ENCODE data around the gene KRTAP10-12. TPM values are rescaled to one million over a fixed set of nuclear protein-coding genes. Genes with fewer than 3 reads are reported as not detected.

Gene KRTAP10-12
- total and polyA plus RNA-seq, 2 of the 4 experiments (the other 2 are of a cell fraction), result not detected

- no peak overlapping the region for H2BK20ac ChIP-seq (ENCODE audit: low read depth, low read length)
- H2BK120ac ChIP-seq (ENCODE audit: low read depth, low read length), result no peak overlapping the region
- H3K18ac ChIP-seq (ENCODE audit: low read depth, low read length), result no peak overlapping the region
- H4K8ac ChIP-seq (ENCODE audit: low read depth in 2 of 2, low read length in 2 of 2), result no peak overlapping the region
- dilution Hi-C loops (cut with HindIII; ENCODE audit: low sequenced_read_pairs, unreplicated experiment) (no loop called here), intact Hi-C loops (cut with micrococcal nuclease) (no loop called here), in situ Hi-C loops (cut with MboI; ENCODE audit: low sequenced_read_pairs) (no loop called here)
- no peak overlapping the region for H2AFZ ChIP-seq (replicated peaks; ENCODE audit: low read length, poor library complexity)
- BruUV-seq (replicated peaks), result no TSS peak
- ChIA-PET CTCF (no interaction called here), POLR2A (ENCODE audit: unreplicated experiment) (no interaction called here)
- H3K4ac ChIP-seq (ENCODE audit: low read depth, low read length), result no peak overlapping the region
- no peak overlapping the region for H2AK5ac ChIP-seq (ENCODE audit: low read depth, low read length)
- H3K4me2 ChIP-seq (ENCODE audit: low read depth, low read length), result no peak overlapping the region
- no peak overlapping the region for H2BK5ac ChIP-seq (ENCODE audit: low read depth, low read length, poor library complexity, severe bottlenecking)
- TF ChIP-seq POLR2A (IDR thresholded peaks at IDR 0.05; ENCODE audit: low read depth, low read length), result no peak
- TF ChIP-seq CEBPB (IDR thresholded peaks at IDR 0.05; ENCODE audit: low read depth, low read length), result no peak
- TF ChIP-seq RFX5 (IDR thresholded peaks at IDR 0.05; ENCODE audit: low read depth, low read length), result no peak
- no peak for TF ChIP-seq SMC3 (IDR thresholded peaks at IDR 0.05; ENCODE audit: low read depth, low read length)
- no peak for TF ChIP-seq BHLHE40 (IDR thresholded peaks at IDR 0.05; ENCODE audit: low read depth, low read length)
- no peak for TF ChIP-seq USF2 (IDR thresholded peaks at IDR 0.05; ENCODE audit: low read depth, low read length)
- TF ChIP-seq RAD21 (IDR thresholded peaks at IDR 0.05; ENCODE audit: low read length), result no peak
- TF ChIP-seq RCOR1 (IDR thresholded peaks at IDR 0.05; ENCODE audit: insufficient replicate concordance, low read length), result no peak
- no peak for TF ChIP-seq FOS (IDR thresholded peaks at IDR 0.05; ENCODE audit: low read depth, low read length)
- no peak for TF ChIP-seq NFE2L2 (IDR thresholded peaks at IDR 0.05; ENCODE audit: low read depth, low read length)
- no peak for TF ChIP-seq MAFK (IDR thresholded peaks at IDR 0.05; ENCODE audit: low read depth, low read length)
- TF ChIP-seq CHD1 (IDR thresholded peaks at IDR 0.05; ENCODE audit: low read depth, low read length), result no peak
- TF ChIP-seq MAZ (IDR thresholded peaks at IDR 0.05; ENCODE audit: borderline replicate concordance, low read depth, low read length), result no peak
- no peak for TF ChIP-seq CTCF (conservative IDR thresholded peaks at IDR 0.05; ENCODE audit: low read depth, low read length)
- no peaks in the 10 kb centered on the region for H3K9me3 ChIP-seq (ENCODE audit: control insufficient read depth, insufficient read depth, low read length)
- no peaks in the 10 kb centered on the region for H3K4me1 ChIP-seq (ENCODE audit: control insufficient read depth, insufficient read depth, low read length)
- WGBS, 2 experiments (ENCODE audit: extremely low coverage in 2 of 2, insufficient read length in 1 of 2), result 86% methylated on average over 12 of the region's 23 CpGs; no CpG with 5 or more reads in 1 of the 2 experiments
- no peak overlapping the region for H3K56ac ChIP-seq (ENCODE audit: extremely low read depth, insufficient read depth, low read length)
- DNase-seq (no peak), ATAC-seq (ENCODE audit: low read depth) (no peak)
- H2AK9ac ChIP-seq (replicated peaks; ENCODE audit: low read depth, low read length, poor library complexity), result no peak overlapping the region
- no peaks in the 10 kb centered on the region for H3K79me1 ChIP-seq (ENCODE audit: low read depth in 1 of 2, low read length in 2 of 2)
- no peaks in the 10 kb centered on the region for H3K36me3 ChIP-seq (ENCODE audit: control insufficient read depth, insufficient read depth, low read length)
- no peak overlapping the region for H4K5ac ChIP-seq (ENCODE audit: low read depth, low read length)
- H2BK15ac ChIP-seq (ENCODE audit: low read depth, low read length), result no peak overlapping the region
- H4K20me1 ChIP-seq (ENCODE audit: insufficient read depth, low read length), result no peaks in the 10 kb centered on the region
- no peak overlapping the region for H3K23ac ChIP-seq (ENCODE audit: low read depth, low read length)
- H3K27me3 ChIP-seq (ENCODE audit: control insufficient read depth, insufficient read depth, low read length), result peaks cover 26% of the 10 kb centered on the region
- H3K4me3 ChIP-seq (ENCODE audit: insufficient read depth, low read depth, low read length), result no peak overlapping the region
- H3K14ac ChIP-seq (replicated peaks; ENCODE audit: low read depth, low read length), result no peak overlapping the region
- no peak overlapping the region for H3K9ac ChIP-seq (ENCODE audit: low read depth, low read length)
- H3K9me1 ChIP-seq (ENCODE audit: insufficient read depth, low read length), result no peaks in the 10 kb centered on the region
- H3K27ac ChIP-seq (ENCODE audit: insufficient read depth, low read length), result no peak overlapping the region
- no peak overlapping the region for H4K91ac ChIP-seq (ENCODE audit: insufficient read depth, low read depth, low read length)
Observed at GRCh38 chr21:44729336-44730027, 32.5 kb downstream of the KRTAP10-12 start.
